GM10248 (cell line): ENCODE data around the gene AOPEP.

Source experiments
- CTCF ChIA-PET: fragments of 300-600 bp; sonication (Branson Sonifier 250); formaldehyde crosslinking; extraction: SDS; loops from one replicate; lab custom pipeline; 2021; ENCODE audit warnings: antibody characterized with exemption; lab: Yijun Ruan, JAX
- POLR2A ChIA-PET: fragments of 350-650 bp; sonication (Branson Sonifier 250); formaldehyde crosslinking; extraction: SDS; loops from one replicate; lab custom pipeline; 2020; ENCODE audit warnings: antibody characterized with exemption; lab: Yijun Ruan, JAX
- DNase-seq: peaks from one replicate; pipeline ENCODE4 v3.0.0; 2012; ENCODE audit errors: extremely low spot score
- TF ChIP-seq, protein P1 (sequence below): IDR thresholded peaks from 2 replicates; pipeline ENCODE4 v1.5.1; 2012; ENCODE audit warnings: mild to moderate bottlenecking, low read depth; ENCODE audit errors: extremely low read depth, missing control alignments, control extremely low read depth

AOPEP gene

DNA sequence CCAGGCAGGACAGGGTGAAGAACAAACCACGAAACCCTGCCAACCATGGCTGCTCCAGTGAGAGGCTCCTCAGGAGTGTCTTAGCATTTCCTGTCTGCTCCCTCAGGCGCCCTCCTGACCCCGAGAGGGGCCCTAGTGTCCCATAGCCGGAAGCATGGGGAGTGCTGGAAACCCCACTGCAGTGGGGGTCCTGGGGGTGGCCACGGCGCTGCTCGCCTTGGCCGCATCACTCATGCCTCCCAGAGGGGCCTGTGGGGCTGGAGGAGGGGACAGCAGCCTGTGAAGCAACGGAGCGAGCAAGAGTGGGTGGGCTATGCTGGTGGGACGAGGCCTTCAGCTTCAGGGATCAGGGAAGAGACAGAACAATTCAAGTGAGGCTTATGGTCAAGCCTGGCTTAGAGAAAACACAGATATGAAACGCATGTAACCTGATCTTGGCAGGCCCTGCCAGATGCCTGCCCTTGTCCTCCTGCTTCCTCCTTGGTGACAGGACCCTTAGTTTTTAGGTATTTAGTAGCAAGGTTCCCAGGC lies 372.0 kb downstream of the AOPEP start:
- POLR2A ChIA-PET, result no interaction called here
- TF ChIP-seq, protein P1, sequence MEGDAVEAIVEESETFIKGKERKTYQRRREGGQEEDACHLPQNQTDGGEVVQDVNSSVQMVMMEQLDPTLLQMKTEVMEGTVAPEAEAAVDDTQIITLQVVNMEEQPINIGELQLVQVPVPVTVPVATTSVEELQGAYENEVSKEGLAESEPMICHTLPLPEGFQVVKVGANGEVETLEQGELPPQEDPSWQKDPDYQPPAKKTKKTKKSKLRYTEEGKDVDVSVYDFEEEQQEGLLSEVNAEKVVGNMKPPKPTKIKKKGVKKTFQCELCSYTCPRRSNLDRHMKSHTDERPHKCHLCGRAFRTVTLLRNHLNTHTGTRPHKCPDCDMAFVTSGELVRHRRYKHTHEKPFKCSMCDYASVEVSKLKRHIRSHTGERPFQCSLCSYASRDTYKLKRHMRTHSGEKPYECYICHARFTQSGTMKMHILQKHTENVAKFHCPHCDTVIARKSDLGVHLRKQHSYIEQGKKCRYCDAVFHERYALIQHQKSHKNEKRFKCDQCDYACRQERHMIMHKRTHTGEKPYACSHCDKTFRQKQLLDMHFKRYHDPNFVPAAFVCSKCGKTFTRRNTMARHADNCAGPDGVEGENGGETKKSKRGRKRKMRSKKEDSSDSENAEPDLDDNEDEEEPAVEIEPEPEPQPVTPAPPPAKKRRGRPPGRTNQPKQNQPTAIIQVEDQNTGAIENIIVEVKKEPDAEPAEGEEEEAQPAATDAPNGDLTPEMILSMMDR, result no peak
- CTCF ChIA-PET, result interaction anchor here (1.9 kb wide), 1 partner anchor 29 kb away, joined by 7 read pairs; no protein-coding TSS in a partner anchor
- DNase-seq, result no peak

DNA sequence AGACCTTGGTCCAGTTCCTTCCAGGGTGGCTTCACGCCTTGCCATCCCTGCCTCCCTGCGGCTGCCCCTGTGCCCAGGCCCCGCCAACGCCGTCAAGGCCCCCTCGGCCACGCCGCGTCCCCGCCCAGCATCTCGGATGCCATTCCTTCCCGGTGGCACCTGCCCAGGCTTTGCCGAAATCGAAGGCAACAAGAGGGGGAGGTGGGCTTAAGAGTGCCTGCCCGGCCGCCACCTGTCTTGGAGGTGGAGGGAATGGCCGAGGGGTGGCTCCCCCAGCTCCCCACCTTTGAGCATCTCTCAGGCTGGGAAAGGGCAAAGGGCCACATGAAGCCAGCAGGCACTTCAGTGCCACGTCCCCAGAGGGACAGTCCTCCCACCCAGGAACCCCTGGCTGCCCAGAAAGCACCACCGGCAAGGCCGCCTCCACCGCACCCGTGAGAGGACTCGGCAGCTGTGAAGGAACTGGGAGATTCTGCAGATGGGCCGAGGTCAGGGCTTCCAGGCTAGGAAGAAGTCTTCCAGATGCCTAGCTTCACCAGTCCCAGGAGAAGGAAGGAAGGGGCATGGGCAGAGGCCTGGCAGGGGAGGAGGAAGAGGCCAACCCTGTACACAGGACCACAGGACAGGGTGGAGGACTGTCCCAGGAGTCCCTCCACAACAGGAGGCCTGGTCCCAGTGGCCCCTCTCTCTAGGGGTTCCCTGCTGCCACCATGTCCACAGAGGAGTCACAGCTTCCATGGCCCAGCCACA lies 373.0 kb downstream of the AOPEP start:
- no peak for DNase-seq
- POLR2A ChIA-PET, result no interaction called here
- CTCF ChIA-PET, result interaction anchor here (0.8 to 1.9 kb wide), 4 partner anchors 11 to 32 kb away, joined by 3 to 7 read pairs (median 4); no protein-coding TSS in a partner anchor
- TF ChIP-seq, protein P1, result no peak

DNA sequence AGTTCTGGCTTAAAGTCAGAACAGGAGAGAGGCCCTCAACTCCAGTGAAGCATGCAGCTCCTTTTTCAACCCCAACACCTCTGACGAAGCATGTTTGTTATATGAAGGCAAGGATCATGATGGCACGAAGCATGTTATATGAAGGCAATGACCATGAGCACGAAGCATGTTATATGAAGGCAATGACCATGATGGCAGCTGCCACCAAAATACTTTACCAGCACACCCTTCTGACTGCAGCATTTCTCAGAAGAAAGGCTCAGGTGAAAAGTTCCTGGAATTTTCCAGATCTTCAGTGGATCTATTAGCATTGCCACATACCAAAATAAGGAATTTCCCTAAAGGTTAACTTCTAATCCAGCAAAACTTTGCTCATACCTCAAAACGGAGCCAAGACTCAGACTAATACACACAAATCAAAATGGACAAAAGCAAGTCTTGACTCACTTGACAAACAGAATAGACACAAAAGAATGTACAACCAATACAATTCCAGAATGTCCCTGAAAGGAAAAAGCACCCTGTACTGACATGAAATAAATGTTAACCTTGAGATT lies 373.6 kb downstream of the AOPEP start:
- ChIA-PET CTCF (interaction anchor here (0.8 to 1.9 kb wide), 4 partner anchors 10 to 31 kb away, joined by 3 to 7 read pairs (median 4); no protein-coding TSS in a partner anchor), POLR2A (no interaction called here)
- TF ChIP-seq, protein P1, result no peak
- no peak for DNase-seq

DNA sequence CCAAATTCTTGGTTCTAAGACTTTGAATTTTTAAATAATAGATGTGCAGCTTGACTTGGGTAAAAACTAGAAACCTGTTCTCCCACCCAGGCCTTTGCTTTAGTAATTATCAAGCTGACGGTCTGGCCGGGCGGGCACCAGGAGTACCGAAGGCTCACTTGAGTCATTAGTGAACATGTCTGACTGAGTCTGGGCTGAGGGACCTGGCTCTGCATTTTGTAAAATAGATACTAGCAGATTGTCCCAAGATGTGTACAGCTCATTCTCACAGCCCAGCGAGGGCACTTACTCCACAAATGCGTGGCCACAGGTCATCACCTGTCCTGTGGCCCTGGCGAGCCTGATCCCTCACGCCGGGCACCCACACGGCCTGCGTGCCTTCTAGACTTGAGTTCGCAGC lies 374.8 kb downstream of the AOPEP start:
- CTCF ChIA-PET, result interaction anchor here (1.1 to 1.4 kb wide), 3 partner anchors 12 to 30 kb away, joined by 3 to 6 read pairs (median 4); no protein-coding TSS in a partner anchor
- TF ChIP-seq, protein P1, result no peak
- no peak for DNase-seq
- POLR2A ChIA-PET, result no interaction called here

DNA sequence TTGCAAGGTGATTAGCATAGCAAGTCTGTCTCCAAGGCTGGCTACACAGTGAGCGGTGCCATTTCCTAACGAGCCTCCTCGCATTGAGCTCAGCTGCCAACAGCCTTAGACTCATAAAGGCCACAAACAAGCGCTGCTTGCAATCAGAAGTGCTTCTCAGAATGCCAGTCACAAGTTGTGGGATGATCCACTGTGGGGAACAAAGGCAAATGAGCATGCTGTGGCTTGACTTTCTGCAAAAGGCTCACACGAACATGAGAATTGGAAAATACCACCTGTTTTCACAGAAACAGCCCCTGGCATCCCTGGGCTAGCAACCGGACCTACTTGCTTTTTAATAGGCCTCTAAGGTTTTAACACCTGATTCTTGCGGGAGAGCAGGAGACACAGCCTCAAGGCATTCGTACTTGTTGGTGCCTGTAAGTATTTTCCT lies 375.5 kb downstream of the AOPEP start:
- ChIA-PET POLR2A (no interaction called here), CTCF (interaction anchor here (1.0 kb wide), 1 partner anchor 29 kb away, joined by 3 read pairs; no protein-coding TSS in a partner anchor)
- TF ChIP-seq, protein P1, result no peak
- DNase-seq, result no peak

DNA sequence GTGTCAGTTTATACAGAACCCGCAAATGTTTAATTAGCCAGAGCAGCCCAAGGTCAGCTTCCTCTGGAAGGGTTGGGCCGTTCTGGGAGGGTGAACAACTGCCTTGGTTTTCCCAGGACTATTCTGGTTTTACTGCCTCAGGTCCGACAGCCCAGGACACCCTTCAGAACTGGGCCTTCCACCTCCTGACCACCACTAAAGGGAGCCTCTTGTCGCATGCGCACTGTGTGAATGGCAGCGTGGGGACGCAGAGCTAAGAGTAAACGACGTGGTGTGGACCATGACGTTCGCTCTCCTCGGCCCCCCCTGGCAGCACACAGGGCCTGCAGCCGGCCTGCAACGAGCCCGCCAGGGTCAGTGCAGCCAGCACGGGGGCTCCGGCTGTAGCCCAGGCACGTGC lies 376.1 kb downstream of the AOPEP start:
- no peak for DNase-seq
- ChIA-PET POLR2A (no interaction called here), CTCF (interaction anchor here (1.0 kb wide), 1 partner anchor 29 kb away, joined by 3 read pairs; no protein-coding TSS in a partner anchor)
- TF ChIP-seq, protein P1, result no peak
